Measurements from ENCODE around the gene AOC3.
A peak's percentile ranks its signal among the peaks of the same experiment; 100 is the strongest.
"Not testable (repeated sequence)": the region's sequence is repeated elsewhere in the genome, so short reads cannot be mapped to it uniquely, and the experiment has no call there.

AOC3 gene

DNA sequence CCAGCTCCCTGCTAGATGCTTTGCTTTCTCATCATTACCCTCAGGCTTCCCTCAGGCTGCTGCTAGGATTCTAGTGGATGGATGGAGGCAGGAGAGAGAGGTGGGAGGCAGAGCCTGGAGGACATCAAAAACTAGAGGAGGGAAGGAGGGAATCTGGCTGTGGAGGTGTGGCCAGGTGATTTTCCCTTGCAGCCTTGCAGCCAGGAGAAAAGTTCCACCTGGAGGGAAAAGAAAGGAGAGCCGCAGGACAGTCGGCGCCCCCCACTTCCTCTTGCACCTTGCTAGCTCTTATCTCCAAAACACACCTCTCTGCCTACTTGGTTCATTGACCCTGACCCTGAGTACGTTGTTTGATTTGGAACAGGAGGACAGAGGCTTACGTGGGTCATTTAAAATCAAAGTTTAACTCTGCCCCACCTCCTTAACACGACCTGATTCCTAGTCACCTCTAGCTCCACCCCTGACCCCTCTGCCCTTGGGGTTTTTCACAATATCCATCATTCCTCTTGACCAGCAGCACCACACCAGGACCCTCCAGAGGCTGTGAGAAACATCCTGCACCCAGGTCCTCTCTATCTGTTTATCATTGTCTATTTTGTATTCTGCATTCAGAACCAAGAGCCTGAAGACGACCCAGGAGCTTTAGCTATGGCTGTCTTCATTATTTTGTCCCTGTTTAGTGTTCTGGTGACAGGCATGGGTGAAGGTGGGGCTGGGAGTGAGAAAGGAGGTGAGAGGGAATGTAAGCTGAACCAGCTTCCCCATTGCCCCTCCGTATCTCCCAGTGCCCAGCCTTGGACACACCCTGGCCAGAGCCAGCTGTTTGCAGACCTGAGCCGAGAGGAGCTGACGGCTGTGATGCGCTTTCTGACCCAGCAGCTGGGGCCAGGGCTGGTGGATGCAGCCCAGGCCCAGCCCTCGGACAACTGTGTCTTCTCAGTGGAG is 15.9 kb downstream of the AOC3 start:
- no peak overlapping the region for H3K4me3 ChIP-seq (ENCODE audit: low read depth, low read length)
- TF ChIP-seq, protein P1, sequence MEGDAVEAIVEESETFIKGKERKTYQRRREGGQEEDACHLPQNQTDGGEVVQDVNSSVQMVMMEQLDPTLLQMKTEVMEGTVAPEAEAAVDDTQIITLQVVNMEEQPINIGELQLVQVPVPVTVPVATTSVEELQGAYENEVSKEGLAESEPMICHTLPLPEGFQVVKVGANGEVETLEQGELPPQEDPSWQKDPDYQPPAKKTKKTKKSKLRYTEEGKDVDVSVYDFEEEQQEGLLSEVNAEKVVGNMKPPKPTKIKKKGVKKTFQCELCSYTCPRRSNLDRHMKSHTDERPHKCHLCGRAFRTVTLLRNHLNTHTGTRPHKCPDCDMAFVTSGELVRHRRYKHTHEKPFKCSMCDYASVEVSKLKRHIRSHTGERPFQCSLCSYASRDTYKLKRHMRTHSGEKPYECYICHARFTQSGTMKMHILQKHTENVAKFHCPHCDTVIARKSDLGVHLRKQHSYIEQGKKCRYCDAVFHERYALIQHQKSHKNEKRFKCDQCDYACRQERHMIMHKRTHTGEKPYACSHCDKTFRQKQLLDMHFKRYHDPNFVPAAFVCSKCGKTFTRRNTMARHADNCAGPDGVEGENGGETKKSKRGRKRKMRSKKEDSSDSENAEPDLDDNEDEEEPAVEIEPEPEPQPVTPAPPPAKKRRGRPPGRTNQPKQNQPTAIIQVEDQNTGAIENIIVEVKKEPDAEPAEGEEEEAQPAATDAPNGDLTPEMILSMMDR (IDR thresholded peaks at IDR 0.05; ENCODE audit: low read depth, low read length, missing control alignments): no peak
- no peaks in the 10 kb centered on the region for H3K36me3 ChIP-seq (replicated peaks)
- in situ Hi-C loops (cut with HindIII; ENCODE audit: low pct_ligation_motif_present, low sequenced_read_pairs): no loop called here
- DNase-seq: no peak
- H3K27me3 ChIP-seq (replicated peaks): no peaks in the 10 kb centered on the region
- H3K27ac ChIP-seq: no peak overlapping the region

DNA sequence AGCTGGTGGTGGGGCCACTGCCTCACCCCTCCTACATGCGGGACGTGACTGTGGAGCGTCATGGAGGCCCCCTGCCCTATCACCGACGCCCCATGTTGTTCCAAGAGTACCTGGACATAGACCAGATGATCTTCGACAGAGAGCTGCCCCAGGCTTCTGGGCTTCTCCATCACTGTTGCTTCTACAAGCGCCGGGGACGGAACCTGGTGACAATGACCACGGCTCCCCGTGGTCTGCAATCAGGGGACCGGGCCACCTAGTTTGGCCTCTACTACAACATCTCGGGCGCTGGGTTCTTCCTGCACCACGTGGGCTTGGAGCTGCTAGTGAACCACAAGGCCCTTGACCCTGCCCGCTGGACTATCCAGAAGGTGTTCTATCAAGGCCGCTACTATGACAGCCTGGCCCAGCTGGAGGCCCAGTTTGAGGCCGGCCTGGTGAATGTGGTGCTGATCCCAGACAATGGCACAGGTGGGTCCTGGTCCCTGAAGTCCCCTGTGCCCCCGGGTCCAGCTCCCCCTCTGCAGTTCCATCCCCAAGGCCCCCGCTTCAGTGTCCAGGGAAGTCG is 16.8 kb downstream of the AOC3 start:
- H3K36me3 ChIP-seq (replicated peaks); H3K27ac ChIP-seq; H3K4me3 ChIP-seq (ENCODE audit: low read depth, low read length); DNase-seq; in situ Hi-C loops (cut with HindIII; ENCODE audit: low pct_ligation_motif_present, low sequenced_read_pairs); H3K27me3 ChIP-seq (replicated peaks): not testable (repeated sequence)

DNA sequence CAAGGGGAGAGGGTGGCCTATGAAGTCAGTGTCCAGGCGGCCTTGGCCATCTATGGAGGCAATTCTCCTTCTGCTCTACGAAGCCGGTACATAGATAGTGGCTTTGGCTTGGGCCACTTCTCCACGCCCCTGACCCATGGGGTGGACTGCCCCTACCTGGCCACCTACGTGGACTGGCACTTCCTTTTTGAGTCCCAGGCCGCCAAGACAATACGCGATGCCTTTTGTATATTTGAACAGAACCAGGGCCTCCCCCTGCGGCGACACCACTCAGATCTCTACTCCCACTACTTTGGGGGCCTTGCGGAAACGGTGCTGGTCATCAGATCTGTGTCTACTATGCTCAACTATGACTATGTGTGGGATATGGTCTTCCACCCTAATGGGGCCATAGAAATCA is 17.3 kb downstream of the AOC3 start:
- no peak for DNase-seq
- Histone ChIP-seq H3K4me3 (ENCODE audit: low read depth, low read length) (no peak overlapping the region), H3K36me3 (replicated peaks) (no peaks in the 10 kb centered on the region), H3K27ac (no peak overlapping the region), H3K27me3 (replicated peaks) (no peaks in the 10 kb centered on the region)
- in situ Hi-C loops (cut with HindIII; ENCODE audit: low pct_ligation_motif_present, low sequenced_read_pairs): no loop called here
- TF ChIP-seq, protein P1 (IDR thresholded peaks at IDR 0.05; ENCODE audit: low read depth, low read length, missing control alignments): no peak

DNA sequence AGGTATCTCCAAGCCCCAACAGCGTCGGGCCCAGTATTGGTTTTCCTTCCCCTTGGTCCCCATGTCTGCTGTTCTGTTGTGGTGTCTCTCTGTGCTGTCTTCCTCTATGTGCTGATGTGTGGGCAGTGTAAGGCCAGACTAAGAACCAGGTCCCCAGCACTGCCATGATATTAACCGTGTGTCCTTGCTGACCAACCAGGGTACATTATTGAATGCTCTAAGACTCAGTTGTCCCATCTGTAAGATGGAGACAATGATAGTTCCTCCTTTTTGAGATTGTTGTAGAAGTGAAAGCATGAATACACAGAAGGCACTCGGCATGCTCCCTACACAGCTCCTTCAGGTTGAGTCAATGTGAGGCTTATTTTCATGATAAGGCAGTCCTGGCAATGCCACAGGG is 20.6 kb downstream of the AOC3 start:
- DNase-seq: no peak
- in situ Hi-C loops (cut with HindIII; ENCODE audit: low pct_ligation_motif_present, low sequenced_read_pairs): no loop called here
- TF ChIP-seq, protein P1 (IDR thresholded peaks at IDR 0.05; ENCODE audit: low read depth, low read length, missing control alignments): no peak
- Histone ChIP-seq H3K4me3 (ENCODE audit: low read depth, low read length) (no peak overlapping the region), H3K36me3 (replicated peaks) (no peaks in the 10 kb centered on the region), H3K27me3 (replicated peaks) (peaks cover 2% of the 10 kb centered on the region), H3K27ac (no peak overlapping the region)

DNA sequence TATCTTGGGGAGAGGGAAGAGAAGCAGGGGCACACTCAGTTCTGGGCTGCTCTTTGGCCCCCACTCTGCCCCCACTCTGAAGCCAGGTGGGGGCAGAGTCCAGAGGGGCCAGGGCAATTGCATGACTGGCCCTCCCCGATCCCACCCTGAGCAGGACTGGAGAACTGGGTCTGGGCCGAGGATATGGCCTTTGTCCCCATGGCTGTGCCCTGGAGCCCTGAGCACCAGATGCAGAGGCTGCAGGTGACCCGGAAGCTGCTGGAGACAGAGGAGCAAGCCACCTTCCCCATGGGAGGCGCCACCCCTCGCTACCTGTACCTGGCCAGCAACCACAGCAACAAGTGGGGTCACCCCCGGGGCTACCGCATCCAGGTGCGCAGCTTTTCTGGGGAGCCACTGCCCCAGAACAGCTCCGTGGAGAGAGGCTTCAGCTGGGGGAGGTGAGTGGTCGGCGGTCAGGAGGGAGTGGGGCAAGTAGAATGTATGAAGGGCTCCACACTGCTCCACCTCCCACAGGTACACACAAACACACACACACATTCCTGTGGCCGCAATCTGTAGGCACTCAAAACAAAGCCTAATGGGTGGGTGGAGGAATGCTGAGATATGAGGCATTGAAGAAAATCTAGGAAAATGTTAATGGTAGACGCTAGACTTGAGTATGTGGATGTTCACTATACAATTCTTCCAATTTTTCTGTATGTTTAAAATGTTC is 21.4 kb downstream of the AOC3 start:
- TF ChIP-seq, protein P1 (IDR thresholded peaks at IDR 0.05; ENCODE audit: low read depth, low read length, missing control alignments): no peak
- no peak overlapping the region for H3K27ac ChIP-seq
- in situ Hi-C loops (cut with HindIII; ENCODE audit: low pct_ligation_motif_present, low sequenced_read_pairs): no loop called here
- no peak overlapping the region for H3K4me3 ChIP-seq (ENCODE audit: low read depth, low read length)
- no peak for DNase-seq
- no peaks in the 10 kb centered on the region for H3K36me3 ChIP-seq (replicated peaks)
- H3K27me3 ChIP-seq (replicated peaks): peaks cover 3% of the 10 kb centered on the region

DNA sequence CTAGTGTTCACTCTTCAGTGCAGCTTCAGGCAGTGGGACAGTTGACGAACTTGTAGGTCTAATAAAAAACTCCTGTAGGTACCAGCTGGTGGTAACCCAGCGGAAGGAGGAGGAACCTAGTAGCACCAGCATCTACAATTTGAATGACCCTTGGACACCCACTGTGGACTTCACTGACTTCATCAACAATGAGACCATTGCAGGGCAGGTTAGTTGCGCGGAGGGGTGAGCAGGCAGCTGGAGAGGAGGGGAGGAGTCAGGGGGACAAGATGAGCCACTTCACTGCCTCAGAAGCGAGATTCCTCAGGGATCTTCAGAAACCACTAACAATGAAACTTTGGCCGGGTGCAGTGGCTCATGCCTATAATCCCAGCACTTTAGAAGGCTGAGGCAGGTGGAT is 22.3 kb downstream of the AOC3 start:
- TF ChIP-seq, protein P1 (IDR thresholded peaks at IDR 0.05; ENCODE audit: low read depth, low read length, missing control alignments): peak; percentile 11
- in situ Hi-C loops (cut with HindIII; ENCODE audit: low pct_ligation_motif_present, low sequenced_read_pairs): no loop called here
- H3K27me3 ChIP-seq (replicated peaks): peaks cover 6% of the 10 kb centered on the region
- no peak for DNase-seq
- no peaks in the 10 kb centered on the region for H3K36me3 ChIP-seq (replicated peaks)
- no peak overlapping the region for H3K4me3 ChIP-seq (ENCODE audit: low read depth, low read length)
- no peak overlapping the region for H3K27ac ChIP-seq

DNA sequence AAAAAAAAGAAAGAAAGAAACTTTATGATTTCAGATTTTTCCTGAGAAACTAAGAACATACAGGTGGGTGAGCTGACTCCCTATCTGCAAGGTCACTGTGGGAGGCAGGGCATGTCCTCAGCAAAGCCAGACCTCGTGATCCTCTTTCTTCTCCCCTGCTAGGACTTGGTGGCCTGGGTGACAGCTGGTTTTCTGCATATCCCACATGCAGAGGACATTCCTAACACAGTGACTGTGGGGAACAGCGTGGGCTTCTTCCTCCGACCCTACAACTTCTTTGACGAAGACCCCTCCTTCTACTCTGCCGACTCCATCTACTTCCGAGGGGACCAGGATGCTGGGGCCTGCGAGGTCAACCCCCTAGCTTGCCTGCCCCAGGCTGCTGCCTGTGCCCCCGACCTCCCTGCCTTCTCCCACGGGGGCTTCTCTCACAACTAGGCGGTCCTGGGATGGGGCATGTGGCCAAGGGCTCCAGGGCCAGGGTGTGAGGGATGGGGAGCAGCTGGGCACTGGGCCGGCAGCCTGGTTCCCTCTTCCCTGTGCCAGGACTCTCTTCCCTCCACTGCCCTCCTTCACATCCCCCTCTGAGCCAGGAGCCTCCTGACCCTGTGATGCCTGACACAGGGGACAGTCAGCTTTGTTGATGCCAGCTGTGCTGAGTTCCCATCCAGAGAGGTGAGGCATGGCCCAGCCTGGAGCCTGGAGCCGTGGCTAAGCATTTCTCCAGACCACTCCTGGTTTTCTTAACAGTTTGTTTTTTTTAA is 23.1 kb downstream of the AOC3 start:
- H3K36me3 ChIP-seq (replicated peaks); H3K27ac ChIP-seq; in situ Hi-C loops (cut with HindIII; ENCODE audit: low pct_ligation_motif_present, low sequenced_read_pairs); DNase-seq; H3K4me3 ChIP-seq (ENCODE audit: low read depth, low read length): not testable (repeated sequence)
- peaks cover 11% of the 10 kb centered on the region for H3K27me3 ChIP-seq (replicated peaks)
